Measurements from ENCODE around the gene YIF1A.

The YIF1A gene

DNA sequence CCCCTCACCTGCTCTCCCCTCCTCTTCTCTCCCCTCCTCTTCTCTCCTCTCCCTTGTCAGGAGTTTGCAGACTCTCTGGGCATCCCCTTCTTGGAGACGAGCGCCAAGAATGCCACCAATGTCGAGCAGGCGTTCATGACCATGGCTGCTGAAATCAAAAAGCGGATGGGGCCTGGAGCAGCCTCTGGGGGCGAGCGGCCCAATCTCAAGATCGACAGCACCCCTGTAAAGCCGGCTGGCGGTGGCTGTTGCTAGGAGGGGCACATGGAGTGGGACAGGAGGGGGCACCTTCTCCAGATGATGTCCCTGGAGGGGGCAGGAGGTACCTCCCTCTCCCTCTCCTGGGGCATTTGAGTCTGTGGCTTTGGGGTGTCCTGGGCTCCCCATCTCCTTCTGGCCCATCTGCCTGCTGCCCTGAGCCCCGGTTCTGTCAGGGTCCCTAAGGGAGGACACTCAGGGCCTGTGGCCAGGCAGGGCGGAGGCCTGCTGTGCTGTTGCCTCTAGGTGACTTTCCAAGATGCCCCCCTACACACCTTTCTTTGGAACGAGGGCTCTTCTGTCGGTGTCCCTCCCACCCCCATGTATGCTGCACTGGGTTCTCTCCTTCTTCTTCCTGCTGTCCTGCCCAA, 12.8 kb downstream of the YIF1A start:
- no peak overlapping the region for H3K4me3 ChIP-seq (ENCODE audit: low read depth, low read length)
- TF ChIP-seq, protein P1, sequence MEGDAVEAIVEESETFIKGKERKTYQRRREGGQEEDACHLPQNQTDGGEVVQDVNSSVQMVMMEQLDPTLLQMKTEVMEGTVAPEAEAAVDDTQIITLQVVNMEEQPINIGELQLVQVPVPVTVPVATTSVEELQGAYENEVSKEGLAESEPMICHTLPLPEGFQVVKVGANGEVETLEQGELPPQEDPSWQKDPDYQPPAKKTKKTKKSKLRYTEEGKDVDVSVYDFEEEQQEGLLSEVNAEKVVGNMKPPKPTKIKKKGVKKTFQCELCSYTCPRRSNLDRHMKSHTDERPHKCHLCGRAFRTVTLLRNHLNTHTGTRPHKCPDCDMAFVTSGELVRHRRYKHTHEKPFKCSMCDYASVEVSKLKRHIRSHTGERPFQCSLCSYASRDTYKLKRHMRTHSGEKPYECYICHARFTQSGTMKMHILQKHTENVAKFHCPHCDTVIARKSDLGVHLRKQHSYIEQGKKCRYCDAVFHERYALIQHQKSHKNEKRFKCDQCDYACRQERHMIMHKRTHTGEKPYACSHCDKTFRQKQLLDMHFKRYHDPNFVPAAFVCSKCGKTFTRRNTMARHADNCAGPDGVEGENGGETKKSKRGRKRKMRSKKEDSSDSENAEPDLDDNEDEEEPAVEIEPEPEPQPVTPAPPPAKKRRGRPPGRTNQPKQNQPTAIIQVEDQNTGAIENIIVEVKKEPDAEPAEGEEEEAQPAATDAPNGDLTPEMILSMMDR (IDR thresholded peaks at IDR 0.05; ENCODE audit: low read depth, low read length) = no peak

DNA sequence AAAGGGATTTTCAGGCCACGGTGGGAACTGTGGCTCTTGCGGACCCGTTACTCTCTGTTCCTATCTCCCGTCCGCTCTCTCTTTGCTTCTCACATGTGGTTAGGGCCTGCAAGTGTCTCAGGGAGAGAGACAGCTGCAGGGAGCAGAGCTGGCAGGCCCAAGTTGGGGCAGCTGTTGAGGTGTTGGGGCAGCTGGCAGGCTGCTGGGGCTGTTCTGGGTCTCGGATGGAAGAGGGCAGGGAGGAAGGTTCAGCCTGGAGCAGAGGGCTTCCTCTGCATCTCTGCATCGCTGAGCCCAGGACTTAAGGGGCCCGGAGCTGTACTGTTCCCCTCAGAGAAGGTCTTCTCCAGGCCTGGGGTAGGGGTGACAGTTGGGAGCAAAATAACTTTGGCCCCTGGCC, 13.5 kb downstream of the YIF1A start:
- TF ChIP-seq, protein P1 (IDR thresholded peaks at IDR 0.05; ENCODE audit: low read depth, low read length) = no peak
- no peak overlapping the region for H3K4me3 ChIP-seq (ENCODE audit: low read depth, low read length)

DNA sequence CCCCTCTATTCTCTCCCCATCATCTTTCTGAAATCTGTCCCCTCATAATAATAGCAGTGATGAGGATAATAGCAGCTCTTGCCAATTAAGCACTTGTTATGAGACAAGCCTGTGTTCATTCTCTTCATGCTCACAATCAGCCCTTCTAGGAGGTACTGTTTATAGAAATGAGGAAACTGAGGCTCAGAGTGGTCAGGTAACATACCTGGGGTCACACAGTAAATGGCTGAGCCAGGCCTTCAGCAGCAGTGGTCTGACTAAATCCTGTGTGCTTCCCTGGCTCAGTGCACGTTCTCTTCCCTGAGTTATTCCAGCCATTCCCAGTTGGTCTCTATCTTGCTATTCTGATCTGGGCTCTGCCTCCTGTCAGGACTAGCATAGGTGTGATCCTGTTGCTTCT, 14.7 kb downstream of the YIF1A start:
- no peak overlapping the region for H3K4me3 ChIP-seq (ENCODE audit: low read depth, low read length)
- TF ChIP-seq, protein P1 (IDR thresholded peaks at IDR 0.05; ENCODE audit: low read depth, low read length) = no peak

DNA sequence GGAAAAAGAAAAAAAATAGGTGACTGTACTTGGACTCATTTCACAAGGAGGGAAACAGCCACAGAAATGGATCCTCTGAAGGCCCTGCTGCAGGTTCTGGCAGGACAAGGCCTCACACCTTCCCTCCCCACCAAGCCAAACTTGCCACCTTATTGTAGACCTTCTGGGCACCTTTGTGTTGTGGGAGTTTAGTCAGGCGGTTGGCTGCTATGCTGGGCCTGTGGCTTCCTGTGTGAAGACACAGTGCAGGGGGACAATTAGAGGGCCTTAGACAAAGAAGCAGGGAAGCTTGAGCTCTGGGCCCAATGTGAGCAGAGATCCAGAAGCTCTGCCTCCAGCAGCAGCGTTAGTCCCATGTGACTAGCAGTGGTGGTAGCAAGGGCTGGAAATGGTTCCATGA, 16.3 kb downstream of the YIF1A start:
- TF ChIP-seq, protein P1 (IDR thresholded peaks at IDR 0.05; ENCODE audit: low read depth, low read length) = no peak
- H3K4me3 ChIP-seq (ENCODE audit: low read depth, low read length) = no peak overlapping the region

DNA sequence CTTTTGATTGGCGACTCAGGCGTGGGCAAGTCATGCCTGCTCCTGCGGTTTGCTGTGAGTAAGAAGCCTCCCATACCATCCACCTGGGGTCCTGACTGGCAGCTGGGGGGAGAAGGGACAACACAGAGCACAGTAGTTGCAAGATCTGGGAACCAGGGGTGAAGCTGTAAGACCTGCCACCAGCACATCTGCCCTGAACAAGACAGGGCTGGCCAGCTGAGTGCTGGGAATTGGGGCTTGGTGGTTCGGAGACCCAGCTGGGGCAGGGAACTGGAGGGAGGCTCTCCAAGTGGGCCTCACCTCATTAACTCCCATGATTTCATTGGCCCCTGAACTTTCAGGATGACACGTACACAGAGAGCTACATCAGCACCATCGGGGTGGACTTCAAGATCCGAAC, 17.1 kb downstream of the YIF1A start:
- TF ChIP-seq, protein P1 (IDR thresholded peaks at IDR 0.05; ENCODE audit: low read depth, low read length) = no peak
- no peak overlapping the region for H3K4me3 ChIP-seq (ENCODE audit: low read depth, low read length)

DNA sequence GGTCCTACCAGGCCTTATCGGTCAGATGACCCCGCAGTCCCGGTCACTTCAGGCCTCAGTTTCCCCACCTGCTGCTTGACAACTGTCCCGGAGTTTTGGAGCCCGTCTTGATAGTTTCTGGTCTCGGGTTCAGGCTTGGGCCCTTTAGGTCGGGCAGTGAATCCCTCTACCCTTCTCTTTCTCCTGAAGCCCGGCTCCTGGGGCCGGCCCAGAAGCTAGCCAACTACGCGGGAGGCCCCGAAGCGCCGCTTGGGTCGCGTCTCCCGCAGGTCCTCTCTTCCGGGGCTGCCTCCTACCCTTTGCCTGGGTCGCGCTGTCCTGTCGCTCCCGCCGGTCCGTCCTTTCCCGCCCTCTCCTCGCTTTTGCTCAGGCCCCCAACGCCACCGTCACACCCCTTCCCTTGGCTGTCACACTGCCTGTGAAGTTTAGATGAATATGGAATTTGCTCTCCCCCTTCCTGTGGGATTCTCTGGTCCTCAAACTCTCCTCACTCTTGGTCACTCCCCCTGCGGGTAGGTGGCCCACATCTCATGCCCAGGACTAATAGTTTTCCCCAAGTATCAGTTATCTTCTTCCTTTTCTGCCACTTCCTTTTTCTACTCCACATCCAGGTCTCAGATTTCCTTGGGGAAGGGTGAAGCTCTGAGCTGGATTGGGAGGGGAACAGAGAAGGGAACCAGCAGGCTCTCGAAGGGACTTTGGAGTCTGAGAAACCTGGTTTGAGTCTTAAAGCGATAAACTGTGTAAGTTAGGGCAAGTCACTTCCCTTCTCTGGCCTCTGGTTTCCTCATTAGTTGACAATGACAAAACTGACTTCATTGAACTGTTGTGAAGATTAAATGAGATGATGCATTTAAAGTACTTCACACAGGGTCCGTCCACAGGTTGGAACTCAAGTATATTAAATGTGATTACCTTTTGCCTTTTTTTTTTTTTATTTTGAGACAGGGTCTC, 19.7 kb downstream of the YIF1A start:
- TF ChIP-seq, protein P1 (IDR thresholded peaks at IDR 0.05; ENCODE audit: low read depth, low read length) = 0 out of 2 replicates have a peak, but pooled peaks have one; percentile 15

More for the DNA sequence above, 19.7 kb downstream of the YIF1A start:
- H3K4me3 ChIP-seq (ENCODE audit: low read depth, low read length) = peak overlapping the region; percentile 98

All from WI38 (cell line).